Measurements from ENCODE around the gene SORBS1.

Gene SORBS1

GRCh38 chr10:95443636-95444035 lies 117.5 kb downstream of the SORBS1 start:
- no peak for TF ChIP-seq ESRRG (CRISPR knock-in tag; IDR thresholded peaks at IDR 0.05)
- no peak for TF ChIP-seq PPARA (CRISPR knock-in tag; IDR thresholded peaks at IDR 0.05; ENCODE audit: borderline replicate concordance)
- TF ChIP-seq TOX (CRISPR knock-in tag; IDR thresholded peaks at IDR 0.05; ENCODE audit: borderline replicate concordance): no peak
- TF ChIP-seq GLIS3 (CRISPR knock-in tag; IDR thresholded peaks at IDR 0.05): no peak
- TF ChIP-seq ZNF565 (CRISPR knock-in tag; conservative IDR thresholded peaks at IDR 0.05; ENCODE audit: low read depth): no peak
- TF ChIP-seq ZNF8 (CRISPR knock-in tag; IDR thresholded peaks at IDR 0.05): no peak
- no peak for TF ChIP-seq ISL1 (CRISPR knock-in tag; IDR thresholded peaks at IDR 0.05)
- TF ChIP-seq CSRNP3 (CRISPR knock-in tag; IDR thresholded peaks at IDR 0.05): no peak
- TF ChIP-seq RARB (CRISPR knock-in tag; IDR thresholded peaks at IDR 0.05): no peak
- TF ChIP-seq ZFP3 (CRISPR knock-in tag; IDR thresholded peaks at IDR 0.05): no peak
- no peak for TF ChIP-seq PATZ1 (CRISPR knock-in tag; IDR thresholded peaks at IDR 0.05; ENCODE audit: borderline replicate concordance)
- TF ChIP-seq CSDC2 (CRISPR knock-in tag; IDR thresholded peaks at IDR 0.05): no peak
- no peak for TF ChIP-seq ZC3H10 (CRISPR knock-in tag; IDR thresholded peaks at IDR 0.05)
- no peak for TF ChIP-seq OSR1 (CRISPR knock-in tag; IDR thresholded peaks at IDR 0.05)
- no peak for TF ChIP-seq ZFP30 (CRISPR knock-in tag; IDR thresholded peaks at IDR 0.05)
- TF ChIP-seq POU6F1 (CRISPR knock-in tag; IDR thresholded peaks at IDR 0.05; ENCODE audit: borderline replicate concordance, low read depth): no peak
- TF ChIP-seq ARNTL (CRISPR knock-in tag; IDR thresholded peaks at IDR 0.05; ENCODE audit: borderline replicate concordance, low read depth): no peak
- no peak for TF ChIP-seq TCF4 (CRISPR knock-in tag; IDR thresholded peaks at IDR 0.05; ENCODE audit: borderline replicate concordance)
- no peak for ATAC-seq

- ATAC-seq: no peak
- TF ChIP-seq ZFP3 (CRISPR knock-in tag; IDR thresholded peaks at IDR 0.05) (no peak), ZNF70 (CRISPR knock-in tag; IDR thresholded peaks at IDR 0.05) (no peak), ZFP30 (CRISPR knock-in tag; IDR thresholded peaks at IDR 0.05) (no peak), TCF4 (CRISPR knock-in tag; IDR thresholded peaks at IDR 0.05; ENCODE audit: borderline replicate concordance) (no peak), PPARA (CRISPR knock-in tag; IDR thresholded peaks at IDR 0.05; ENCODE audit: borderline replicate concordance) (no peak), TSHZ2 (CRISPR knock-in tag; IDR thresholded peaks at IDR 0.05) (no peak), ISL1 (CRISPR knock-in tag; IDR thresholded peaks at IDR 0.05) (no peak), ZC3H10 (CRISPR knock-in tag; IDR thresholded peaks at IDR 0.05) (no peak), ZNF8 (CRISPR knock-in tag; IDR thresholded peaks at IDR 0.05) (no peak), BACH2 (CRISPR knock-in tag; IDR thresholded peaks at IDR 0.05; ENCODE audit: borderline replicate concordance) (no peak), ESRRG (CRISPR knock-in tag; IDR thresholded peaks at IDR 0.05) (no peak), ZNF565 (CRISPR knock-in tag; conservative IDR thresholded peaks at IDR 0.05; ENCODE audit: low read depth) (no peak)
Measured at GRCh38 chr10:95442341-95442740, 118.8 kb downstream of the SORBS1 start.

GRCh38 chr10:95441547-95441923 lies 119.6 kb downstream of the SORBS1 start:
- no peak for ATAC-seq
- TF ChIP-seq PPARA (CRISPR knock-in tag; IDR thresholded peaks at IDR 0.05; ENCODE audit: borderline replicate concordance) (no peak), ZNF565 (CRISPR knock-in tag; conservative IDR thresholded peaks at IDR 0.05; ENCODE audit: low read depth) (no peak), TSHZ2 (CRISPR knock-in tag; IDR thresholded peaks at IDR 0.05) (no peak), TCF4 (CRISPR knock-in tag; IDR thresholded peaks at IDR 0.05; ENCODE audit: borderline replicate concordance) (no peak), CSRNP3 (CRISPR knock-in tag; IDR thresholded peaks at IDR 0.05) (no peak), OSR1 (CRISPR knock-in tag; IDR thresholded peaks at IDR 0.05) (no peak), ZNF70 (CRISPR knock-in tag; IDR thresholded peaks at IDR 0.05) (no peak), PATZ1 (CRISPR knock-in tag; IDR thresholded peaks at IDR 0.05; ENCODE audit: borderline replicate concordance) (no peak), CSDC2 (CRISPR knock-in tag; IDR thresholded peaks at IDR 0.05) (no peak), ZC3H10 (CRISPR knock-in tag; IDR thresholded peaks at IDR 0.05) (no peak), BACH2 (CRISPR knock-in tag; IDR thresholded peaks at IDR 0.05; ENCODE audit: borderline replicate concordance) (no peak), ISL1 (CRISPR knock-in tag; IDR thresholded peaks at IDR 0.05) (no peak), TOX (CRISPR knock-in tag; IDR thresholded peaks at IDR 0.05; ENCODE audit: borderline replicate concordance) (no peak), GLIS3 (CRISPR knock-in tag; IDR thresholded peaks at IDR 0.05) (no peak)

Measured in SK-N-SH treated with all-trans-retinoic acid at 6 μM for 48 hours (cell line).